Astrocyte (in vitro differentiated cells and primary cell): ENCODE measurements around the gene TFF1. TPM values are rescaled to one million over a fixed set of nuclear protein-coding genes. Genes with fewer than 3 reads are reported as not detected.

Experiments
- DNase-seq: peaks from one replicate; pipeline ENCODE4 v3.0.0-alpha.2; 2010; ENCODE audit warnings: low read depth
- FAIRE-seq: peaks from 2 replicates; lab custom pipeline; 2011; peaks lifted over from hg19 to GRCh38; lab: Jason Lieb, UNC
- H2AFZ ChIP-seq: 2 replicates; pipeline ENCODE4 v1.6.0; 2012; ENCODE audit warnings: low read depth, low read length, inconsistent platforms
- H3K27ac ChIP-seq: 2 replicates; pipeline ENCODE4 v1.5.1; 2011; ENCODE audit warnings: low read depth, low read length, inconsistent platforms
- H3K27me3 ChIP-seq: 2 replicates; pipeline ENCODE4 v1.6.0; 2011; ENCODE audit warnings: low read length, inconsistent platforms; ENCODE audit not compliant: insufficient read depth
- H3K36me3 ChIP-seq: 2 replicates; pipeline ENCODE4 v1.5.1; 2011; ENCODE audit warnings: low read length, inconsistent platforms; ENCODE audit not compliant: insufficient read depth
- H3K4me1 ChIP-seq: 2 replicates; pipeline ENCODE4 v1.5.1; 2011; ENCODE audit warnings: low read length, inconsistent platforms; ENCODE audit not compliant: insufficient read depth
- H3K4me2 ChIP-seq: 2 replicates; pipeline ENCODE4 v1.6.0; 2012; ENCODE audit warnings: low read length, inconsistent platforms
- H3K4me3 ChIP-seq: 2 replicates; pipeline ENCODE4 v1.5.1; 2011; ENCODE audit warnings: low read depth, mild to moderate bottlenecking, low read length, inconsistent platforms; ENCODE audit not compliant: insufficient read depth
- H3K79me2 ChIP-seq: 2 replicates; pipeline ENCODE4 v1.6.0; 2012; ENCODE audit warnings: mild to moderate bottlenecking, low read length, inconsistent platforms; ENCODE audit not compliant: insufficient read depth
- H3K9ac ChIP-seq: 2 replicates; pipeline ENCODE4 v1.6.0; 2012; ENCODE audit warnings: mild to moderate bottlenecking, low read length, inconsistent platforms
- H3K9me3 ChIP-seq: 2 replicates; pipeline ENCODE4 v1.5.1; 2012; ENCODE audit warnings: low read depth, mild to moderate bottlenecking, low read length, inconsistent platforms; ENCODE audit not compliant: insufficient read depth
- H4K20me1 ChIP-seq: 2 replicates; pipeline ENCODE4 v1.6.0; 2012; ENCODE audit warnings: low read length, inconsistent platforms; ENCODE audit not compliant: insufficient read depth
- H3K27ac Mint-ChIP-seq: one replicate; pipeline ENCODE4 v1.8.0; 2021; ENCODE audit warnings: mild to moderate bottlenecking, mixed read lengths; ENCODE audit not compliant: unreplicated experiment
- H3K27me3 Mint-ChIP-seq: one replicate; pipeline ENCODE4 v1.8.0; 2021; ENCODE audit warnings: low read depth, mixed read lengths; ENCODE audit not compliant: unreplicated experiment
- H3K36me3 Mint-ChIP-seq: one replicate; pipeline ENCODE4 v1.8.0; 2021; ENCODE audit warnings: low read depth, mixed read lengths; ENCODE audit not compliant: unreplicated experiment
- H3K4me1 Mint-ChIP-seq: one replicate; pipeline ENCODE4 v1.8.0; 2021; ENCODE audit warnings: low read depth, mixed read lengths; ENCODE audit not compliant: unreplicated experiment
- H3K4me3 Mint-ChIP-seq: one replicate; pipeline ENCODE4 v1.8.0; 2021; ENCODE audit warnings: mild to moderate bottlenecking, moderate library complexity, mixed read lengths; ENCODE audit not compliant: unreplicated experiment
- H3K9me3 Mint-ChIP-seq: one replicate; pipeline ENCODE4 v1.8.0; 2021; ENCODE audit warnings: mild to moderate bottlenecking, mixed read lengths; ENCODE audit not compliant: unreplicated experiment
- EZH2 ChIP-seq: IDR thresholded peaks from 2 replicates; pipeline ENCODE4 v1.6.1; 2012; ENCODE audit warnings: mild to moderate bottlenecking, low read length, inconsistent platforms; ENCODE audit not compliant: insufficient read depth
- total RNA-seq: library from RNA; stranded (reverse); gene quantifications from 2 replicates; pipeline ENCODE4 v1.2.1, GENCODE V29; 2021
- TF ChIP-seq, protein P1 (sequence below): IDR thresholded peaks from 2 replicates; pipeline ENCODE4 v1.5.1; 2011; ENCODE audit warnings: low read depth, mild to moderate bottlenecking, inconsistent platforms, low read length, moderate library complexity; ENCODE audit not compliant: insufficient read depth

The TFF1 gene
- total RNA-seq, 1 donor from 2014 or later: not detected

DNA sequence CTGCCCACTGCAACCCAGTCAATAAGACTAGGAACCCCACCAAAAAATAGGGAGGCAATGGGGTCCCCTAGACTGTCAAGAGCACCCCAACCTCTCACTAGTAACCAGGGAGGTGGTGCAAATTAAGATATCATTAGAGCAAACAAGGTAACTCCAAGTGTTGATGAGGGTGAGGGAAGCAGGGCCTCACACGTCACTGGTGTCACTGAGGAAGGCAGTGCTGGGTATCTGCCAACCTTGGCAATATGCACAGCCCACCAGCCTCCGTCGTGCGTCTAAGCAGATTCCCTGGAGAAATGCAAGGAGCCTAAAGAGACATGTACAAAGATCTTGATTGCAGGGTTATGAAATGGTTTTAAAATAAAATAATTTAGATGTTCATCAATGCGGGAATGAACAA lies 41.1 kb upstream of the TFF1 start:
- FAIRE-seq: no peak
- TF ChIP-seq, protein P1, sequence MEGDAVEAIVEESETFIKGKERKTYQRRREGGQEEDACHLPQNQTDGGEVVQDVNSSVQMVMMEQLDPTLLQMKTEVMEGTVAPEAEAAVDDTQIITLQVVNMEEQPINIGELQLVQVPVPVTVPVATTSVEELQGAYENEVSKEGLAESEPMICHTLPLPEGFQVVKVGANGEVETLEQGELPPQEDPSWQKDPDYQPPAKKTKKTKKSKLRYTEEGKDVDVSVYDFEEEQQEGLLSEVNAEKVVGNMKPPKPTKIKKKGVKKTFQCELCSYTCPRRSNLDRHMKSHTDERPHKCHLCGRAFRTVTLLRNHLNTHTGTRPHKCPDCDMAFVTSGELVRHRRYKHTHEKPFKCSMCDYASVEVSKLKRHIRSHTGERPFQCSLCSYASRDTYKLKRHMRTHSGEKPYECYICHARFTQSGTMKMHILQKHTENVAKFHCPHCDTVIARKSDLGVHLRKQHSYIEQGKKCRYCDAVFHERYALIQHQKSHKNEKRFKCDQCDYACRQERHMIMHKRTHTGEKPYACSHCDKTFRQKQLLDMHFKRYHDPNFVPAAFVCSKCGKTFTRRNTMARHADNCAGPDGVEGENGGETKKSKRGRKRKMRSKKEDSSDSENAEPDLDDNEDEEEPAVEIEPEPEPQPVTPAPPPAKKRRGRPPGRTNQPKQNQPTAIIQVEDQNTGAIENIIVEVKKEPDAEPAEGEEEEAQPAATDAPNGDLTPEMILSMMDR: no peak
- no peak for TF ChIP-seq EZH2
- Histone ChIP-seq H3K4me3 (no peak overlapping the region), H3K9ac (no peak overlapping the region), H3K4me2 (no peak overlapping the region), H4K20me1 (no peaks in the 10 kb centered on the region), H3K9me3 (no peaks in the 10 kb centered on the region), H3K4me1 (no peaks in the 10 kb centered on the region), H3K36me3 (no peaks in the 10 kb centered on the region), H3K27me3 (peaks cover 2% of the 10 kb centered on the region), H3K79me2 (no peaks in the 10 kb centered on the region), H2AFZ (no peak overlapping the region), H3K27ac (no peak overlapping the region)
- H3K36me3 Mint-ChIP-seq: no peaks in the 10 kb centered on the region
- H3K9me3 Mint-ChIP-seq: peaks cover 1% of the 10 kb centered on the region
- H3K27ac Mint-ChIP-seq: no peak overlapping the region
- no peak overlapping the region for H3K4me3 Mint-ChIP-seq
- peaks cover 11% of the 10 kb centered on the region for H3K27me3 Mint-ChIP-seq
- peaks cover 3% of the 10 kb centered on the region for H3K4me1 Mint-ChIP-seq
- DNase-seq: no peak

DNA sequence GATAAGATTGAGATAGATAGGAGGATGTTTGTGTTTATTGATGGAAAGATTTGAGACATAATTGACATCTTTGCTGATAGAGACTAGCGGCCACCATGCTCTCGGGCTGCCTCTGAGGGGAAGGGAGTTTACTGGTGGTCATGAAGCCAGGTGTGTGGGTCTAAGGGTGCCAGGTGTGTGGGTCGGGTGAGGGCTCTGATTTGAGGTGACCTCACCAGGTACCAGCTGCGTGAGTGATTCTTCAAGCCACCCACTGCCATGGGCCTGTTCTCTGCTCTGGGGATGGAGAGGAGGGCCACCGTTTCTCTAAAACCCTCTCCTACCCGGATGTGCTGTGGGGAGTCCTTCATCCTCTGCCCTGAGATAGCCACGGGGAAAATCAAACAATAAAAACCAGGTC lies 40.5 kb upstream of the TFF1 start:
- H3K36me3 ChIP-seq: no peaks in the 10 kb centered on the region
- no peaks in the 10 kb centered on the region for H3K36me3 Mint-ChIP-seq
- H3K9me3 ChIP-seq: peaks cover 2% of the 10 kb centered on the region
- TF ChIP-seq, protein P1: no peak
- TF ChIP-seq EZH2: no peak
- H3K27ac Mint-ChIP-seq: no peak overlapping the region
- H3K9ac ChIP-seq: no peak overlapping the region
- FAIRE-seq (no peak), DNase-seq (no peak)
- H3K4me3 ChIP-seq: no peak overlapping the region
- peaks cover 1% of the 10 kb centered on the region for H3K9me3 Mint-ChIP-seq
- no peaks in the 10 kb centered on the region for H4K20me1 ChIP-seq
- H3K27ac ChIP-seq: no peak overlapping the region
- H3K4me1 ChIP-seq: no peaks in the 10 kb centered on the region
- H3K27me3 ChIP-seq: peaks cover 2% of the 10 kb centered on the region
- H3K4me1 Mint-ChIP-seq: peaks cover 2% of the 10 kb centered on the region
- no peaks in the 10 kb centered on the region for H3K79me2 ChIP-seq
- H3K4me2 ChIP-seq: no peak overlapping the region
- peaks cover 11% of the 10 kb centered on the region for H3K27me3 Mint-ChIP-seq
- no peak overlapping the region for H2AFZ ChIP-seq
- no peak overlapping the region for H3K4me3 Mint-ChIP-seq

DNA sequence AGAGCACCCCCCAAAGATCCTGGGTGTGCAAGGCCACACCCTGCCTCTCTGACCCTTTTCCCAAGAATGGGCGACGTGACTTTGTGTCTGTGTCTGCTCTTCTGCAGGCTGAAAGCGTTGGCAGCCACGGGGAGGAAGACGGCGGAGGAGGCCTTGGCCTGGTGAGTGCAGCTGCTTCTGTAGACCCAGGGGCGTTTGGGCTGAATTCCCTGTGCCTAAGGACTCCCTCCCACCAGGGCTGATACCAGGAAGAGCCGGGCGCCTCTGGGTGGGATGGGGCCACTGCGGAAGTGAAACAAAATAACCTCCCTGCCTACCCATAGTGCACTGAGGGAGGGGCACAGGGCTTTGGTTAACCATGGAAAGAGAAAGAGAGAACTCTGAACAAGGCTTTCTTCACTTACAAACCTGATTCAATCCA lies 39.9 kb upstream of the TFF1 start:
- Histone ChIP-seq H3K9ac (no peak overlapping the region), H2AFZ (no peak overlapping the region), H3K4me1 (no peaks in the 10 kb centered on the region), H3K36me3 (no peaks in the 10 kb centered on the region), H3K27me3 (peaks cover 2% of the 10 kb centered on the region), H3K4me2 (no peak overlapping the region), H3K4me3 (no peak overlapping the region), H3K79me2 (no peaks in the 10 kb centered on the region), H3K27ac (no peak overlapping the region), H3K9me3 (peaks cover 2% of the 10 kb centered on the region), H4K20me1 (no peaks in the 10 kb centered on the region)
- no peak overlapping the region for H3K4me3 Mint-ChIP-seq
- no peak for TF ChIP-seq EZH2
- TF ChIP-seq, protein P1: no peak
- peaks cover 2% of the 10 kb centered on the region for H3K4me1 Mint-ChIP-seq
- H3K9me3 Mint-ChIP-seq: peaks cover 1% of the 10 kb centered on the region
- no peak for DNase-seq
- H3K36me3 Mint-ChIP-seq: no peaks in the 10 kb centered on the region
- no peak for FAIRE-seq
- peaks cover 11% of the 10 kb centered on the region for H3K27me3 Mint-ChIP-seq
- no peak overlapping the region for H3K27ac Mint-ChIP-seq
